Fibroblast of upper back skin (primary cell): ENCODE data around the gene LRRC9.
"Not testable (repeated sequence)": the region's sequence is repeated elsewhere in the genome, so short reads cannot be mapped to it uniquely, and the experiment has no call there.

Experiments
- DNase-seq: peaks from one replicate; pipeline ENCODE4 v3.0.0-alpha.2; 2013

LRRC9 gene

GRCh38 chr14:59959668-59960067 is 39.7 kb downstream of the LRRC9 start:
- DNase-seq, result no peak

- DNase-seq, result no peak
Observed at GRCh38 chr14:59961518-59962062, 41.6 kb downstream of the LRRC9 start.

- DNase-seq, result no peak
Observed at GRCh38 chr14:59964251-59965007, 44.5 kb downstream of the LRRC9 start.

- DNase-seq, result no peak
Observed at GRCh38 chr14:59969319-59969718, 49.4 kb downstream of the LRRC9 start.

- no peak for DNase-seq
Observed at GRCh38 chr14:59981564-59981963, 61.6 kb downstream of the LRRC9 start.

- no peak for DNase-seq
Observed at GRCh38 chr14:59983048-59983447, 63.1 kb downstream of the LRRC9 start.

- no peak for DNase-seq
Observed at GRCh38 chr14:59986556-59987059, 66.7 kb downstream of the LRRC9 start.

GRCh38 chr14:59997449-59997848 is 77.5 kb downstream of the LRRC9 start:
- peak; percentile 26 for DNase-seq

- no peak for DNase-seq
Observed at GRCh38 chr14:59997966-59998365, 78.0 kb downstream of the LRRC9 start.

- DNase-seq, result no peak
Observed at GRCh38 chr14:59998564-59998963, 78.6 kb downstream of the LRRC9 start.

GRCh38 chr14:60002819-60003492 is 83.0 kb downstream of the LRRC9 start:
- no peak for DNase-seq

- DNase-seq, result no peak
Observed at GRCh38 chr14:60003991-60004390, 84.0 kb downstream of the LRRC9 start.

- DNase-seq, result peak; percentile 25
Observed at GRCh38 chr14:60008042-60008441, 88.1 kb downstream of the LRRC9 start.

GRCh38 chr14:60010263-60010662 is 90.3 kb downstream of the LRRC9 start:
- not testable (repeated sequence) for DNase-seq

- no peak for DNase-seq
Observed at GRCh38 chr14:60014402-60014801, 94.5 kb downstream of the LRRC9 start.

GRCh38 chr14:60021619-60022018 is 101.7 kb downstream of the LRRC9 start:
- DNase-seq, result no peak

- no peak for DNase-seq
Observed at GRCh38 chr14:60025571-60025970, 105.6 kb downstream of the LRRC9 start.

GRCh38 chr14:60035177-60035576 is 115.2 kb downstream of the LRRC9 start:
- DNase-seq, result no peak

- DNase-seq, result not testable (repeated sequence)
Observed at GRCh38 chr14:60047976-60048375, 128.0 kb downstream of the LRRC9 start.

- peak; percentile 73 for DNase-seq
Observed at GRCh38 chr14:60051721-60052221, 131.8 kb downstream of the LRRC9 start.

GRCh38 chr14:60058087-60058486 is 138.1 kb downstream of the LRRC9 start:
- no peak for DNase-seq

- peak; percentile 15 for DNase-seq
Observed at GRCh38 chr14:60061371-60061770, 141.4 kb downstream of the LRRC9 start.

- peak; percentile 44 for DNase-seq
Observed at GRCh38 chr14:60064491-60065072, 144.6 kb downstream of the LRRC9 start.
